ENCODE data around the gene EIF6. TPM values are rescaled to one million over a fixed set of nuclear protein-coding genes. Genes with fewer than 3 reads are reported as not detected.
A peak's percentile ranks its signal among the peaks of the same experiment; 100 is the strongest.

EIF6 gene
- total and polyA plus RNA-seq, 2 of the 8 experiments (the other 6 are each of a cell fraction or from before 2014, with no cell fraction given), result 184 to 319 TPM

GRCh38 chr20:35291654-35292503, 7.3 kb upstream of the EIF6 start, which contains the start of gene FAM83C:
FAM83C (minus strand) TSS chr20:35292425; CDS start chr20:35292304, 121 bp downstream.
- no peak within 1 kb of the TSS for H3K56ac ChIP-seq (replicated peaks; ENCODE audit: insufficient read length, low read depth, low read length)
- H3K27me3 ChIP-seq (replicated peaks in 1 of 4; ENCODE audit: control insufficient read depth in 3 of 4, extremely low read depth in 1 of 4, insufficient read depth in 3 of 4, low read length in 3 of 4), result no peaks in the 10 kb centered on the region
- H2BK20ac ChIP-seq (ENCODE audit: low read length), result no peak within 1 kb of the TSS
- no peak within 1 kb of the TSS for H3K23ac ChIP-seq (ENCODE audit: insufficient read length)
- no peak within 1 kb of the TSS for H3K4me3 ChIP-seq (ENCODE audit: extremely low read depth in 1 of 4, insufficient read depth in 2 of 4, low read depth in 3 of 4, low read length in 4 of 4)
- no peak within 1 kb of the TSS for H3K14ac ChIP-seq (ENCODE audit: insufficient read length)
- no peaks in the 10 kb centered on the region; a peak in 2 of 7 replicates for H3K4me1 ChIP-seq (replicated peaks in 1 of 4; ENCODE audit: control insufficient read depth in 3 of 4, insufficient read depth in 4 of 4, low read length in 3 of 4)
- no peak within 1 kb of the TSS for H2BK120ac ChIP-seq (replicated peaks; ENCODE audit: low read depth, low read length)
- H3K18ac ChIP-seq (ENCODE audit: extremely low read depth, low read length), result no peak within 1 kb of the TSS
- DNase-seq (ENCODE audit: low read depth in 1 of 2, low spot score in 2 of 2) (no peak), FAIRE-seq (no peak)
- WGBS, 2 experiments (ENCODE audit: extremely low coverage in 1 of 2, insufficient coverage in 1 of 2, insufficient read length in 1 of 2, insufficient replicate concordance in 2 of 2, low coverage in 1 of 2, low lambda C conversion rate in 2 of 2, missing lambda C conversion rate in 1 of 2), result 92% methylated on average over 38 of the region's 40 CpGs; no CpG with 5 or more reads in 1 of the 2 experiments
- TF ChIP-seq RXRA (IDR thresholded peaks at IDR 0.05; ENCODE audit: insufficient read depth, low read depth, low read length) (no peak), YY1 (IDR thresholded peaks at IDR 0.05; ENCODE audit: low read depth, low read length) (no peak), CREB1 (IDR thresholded peaks at IDR 0.05) (no peak), RFX5 (IDR thresholded peaks at IDR 0.05; ENCODE audit: borderline replicate concordance, low read depth, low read length) (no peak)
- H2BK5ac ChIP-seq (ENCODE audit: low read depth, low read length), result no peak within 1 kb of the TSS
- no peak within 1 kb of the TSS for H4K5ac ChIP-seq (ENCODE audit: insufficient read length, low read depth, low read length)
- POLR2A ChIA-PET (ENCODE audit: partially characterized antibody), result interaction anchor here (5.7 kb wide), 1 partner anchor 13 kb away, joined by 39 read pairs; the partner anchor contains the start of gene MMP24OS
- CTCF ChIA-PET (ENCODE audit: partially characterized antibody), result interaction anchor here (0.5 to 11.5 kb wide), 3 partner anchors 12 to 16 kb away, joined by 3 to 130 read pairs (median 4); no protein-coding TSS in a partner anchor
- no peaks in the 10 kb centered on the region for H3K79me2 ChIP-seq (ENCODE audit: control insufficient read depth in 1 of 2, insufficient read depth in 2 of 2, low read length in 2 of 2)
- no peak within 1 kb of the TSS for H3K4me2 ChIP-seq (ENCODE audit: insufficient read depth in 1 of 2, low read depth in 2 of 2, low read length in 2 of 2)
- H4K20me1 ChIP-seq (replicated peaks in 1 of 2; ENCODE audit: control insufficient read depth in 1 of 2, insufficient read depth in 2 of 2, low read length in 2 of 2), result no peaks in the 10 kb centered on the region
- H4K91ac ChIP-seq (replicated peaks; ENCODE audit: insufficient read length, low read length), result no peak within 1 kb of the TSS
- no peak within 1 kb of the TSS for H3K27ac ChIP-seq (ENCODE audit: low read depth, low read length)
- no peaks in the 10 kb centered on the region for H3K79me1 ChIP-seq (ENCODE audit: low read depth, low read length)
- H2AFZ ChIP-seq (ENCODE audit: low read length), result peak within 1 kb of the TSS; percentile 26; the same call in 1 of the 2 replicates
- H3K4ac ChIP-seq (replicated peaks; ENCODE audit: insufficient read length, low read depth, low read length), result no peak within 1 kb of the TSS
- H2BK15ac ChIP-seq (ENCODE audit: low read length), result no peak within 1 kb of the TSS
- H3K9ac ChIP-seq (replicated peaks in 1 of 4; ENCODE audit: extremely low read depth in 1 of 4, low read depth in 3 of 4, low read length in 3 of 4), result no peak within 1 kb of the TSS
- no peaks in the 10 kb centered on the region for H3K36me3 ChIP-seq (ENCODE audit: control insufficient read depth in 2 of 4, insufficient read depth in 4 of 4, low read length in 3 of 4)
- no peak within 1 kb of the TSS for H2AK5ac ChIP-seq (ENCODE audit: low read depth, low read length)
- no peaks in the 10 kb centered on the region for H3K23me2 ChIP-seq (ENCODE audit: low read depth, low read length)
- no peaks in the 10 kb centered on the region for H3K9me3 ChIP-seq (ENCODE audit: insufficient read depth in 2 of 2, low read depth in 1 of 2, low read length in 1 of 2)
- no peak within 1 kb of the TSS for H2BK12ac ChIP-seq (ENCODE audit: low read depth, low read length)
- peak within 1 kb of the TSS; percentile 92 for H4K8ac ChIP-seq (ENCODE audit: extremely low read depth, insufficient read depth, low read length)

Data from H1 (cell line).